HL-60 (cell line): Measurements from ENCODE around the gene ZDHHC9.

ENCODE experiments used
- DNase-seq, 2 experiments: peaks; one replicate each; pipeline ENCODE4 v3.0.0-alpha.2; 2010 to 2020; ENCODE audit warnings: low read depth in 1 of 2, low spot score in 1 of 2
- H3K27ac ChIP-seq: fragments of 250-450 bp; sonication (Bioruptor Pico); replicated peaks from 2 replicates; pipeline ENCODE4 v1.5.1; 2020; ENCODE audit warnings: mild to moderate bottlenecking, moderate library complexity
- H3K27me3 ChIP-seq: fragments of 250-450 bp; sonication (Bioruptor Pico); 2 replicates; pipeline ENCODE4 v1.5.1; 2021; ENCODE audit warnings: mild to moderate bottlenecking, moderate library complexity; ENCODE audit not compliant: insufficient read depth, poor library complexity, severe bottlenecking
- H3K4me3 ChIP-seq: replicated peaks from 2 replicates; pipeline ENCODE4 v1.5.1; 2011; ENCODE audit warnings: mild to moderate bottlenecking, control low read depth, low read length; ENCODE audit not compliant: insufficient read depth
- CTCF ChIP-seq: IDR thresholded peaks from one replicate; pipeline ENCODE4 v1.5.1; 2011; ENCODE audit warnings: low read length, control low read depth, inconsistent platforms; ENCODE audit not compliant: insufficient read depth
- GABPA ChIP-seq: IDR thresholded peaks from 2 replicates; pipeline ENCODE4 v1.6.1; 2012; ENCODE audit warnings: low read depth
- POLR2AphosphoS5 ChIP-seq: IDR thresholded peaks from 2 replicates; pipeline ENCODE4 v1.6.1; 2012; ENCODE audit warnings: low read depth
- REST ChIP-seq: IDR thresholded peaks from 2 replicates; pipeline ENCODE4 v1.6.1; 2012; ENCODE audit warnings: low read depth; ENCODE audit not compliant: insufficient replicate concordance
- SPI1 ChIP-seq: IDR thresholded peaks from 2 replicates; pipeline ENCODE4 v1.6.1; 2012; ENCODE audit warnings: low read depth, mild to moderate bottlenecking, borderline replicate concordance

ZDHHC9 gene

GRCh38 chrX:129791961-129792570 is 51.6 kb downstream of the ZDHHC9 start:
- H3K27me3 ChIP-seq: no peaks in the 10 kb centered on the region
- DNase-seq: no peak
- no peak overlapping the region for H3K27ac ChIP-seq
- TF ChIP-seq POLR2AphosphoS5 (no peak), GABPA (no peak), CTCF (no peak), SPI1 (no peak), REST (no peak)
- no peak overlapping the region for H3K4me3 ChIP-seq

- no peak for DNase-seq
- no peak for TF ChIP-seq POLR2AphosphoS5
- no peak for TF ChIP-seq CTCF
- no peak for TF ChIP-seq REST
- no peak for TF ChIP-seq GABPA
- TF ChIP-seq SPI1: no peak
- H3K27ac ChIP-seq: no peak overlapping the region
- H3K27me3 ChIP-seq: no peaks in the 10 kb centered on the region
- H3K4me3 ChIP-seq: no peak overlapping the region
These were observed 52.4 kb downstream of the ZDHHC9 start for GRCh38 chrX:129791336-129791735.

- H3K4me3 ChIP-seq: no peak overlapping the region
- DNase-seq: no peak
- TF ChIP-seq REST (no peak), CTCF (no peak), GABPA (no peak), POLR2AphosphoS5 (no peak), SPI1 (no peak)
- no peaks in the 10 kb centered on the region for H3K27me3 ChIP-seq
- no peak overlapping the region for H3K27ac ChIP-seq
These were observed 52.9 kb downstream of the ZDHHC9 start for GRCh38 chrX:129790808-129791207.
